RPMI8226 (cell line): ENCODE measurements around the gene SMCO4.

ENCODE experiments used
- DNase-seq: peaks from one replicate; pipeline ENCODE4 v3.0.0-alpha.2; 2015

SMCO4 gene

GRCh38 chr11:93526641-93527583 is 16.3 kb downstream of the SMCO4 start:
- no peak for DNase-seq

- no peak for DNase-seq
Measured at GRCh38 chr11:93526346-93526633, 16.9 kb downstream of the SMCO4 start.

- DNase-seq, result no peak
Measured at GRCh38 chr11:93525601-93526345, 17.4 kb downstream of the SMCO4 start.

- no peak for DNase-seq
Measured at GRCh38 chr11:93524858-93525257, 18.3 kb downstream of the SMCO4 start.

GRCh38 chr11:93524173-93524536 is 19.0 kb downstream of the SMCO4 start:
- no peak for DNase-seq

GRCh38 chr11:93520726-93521509 is 22.3 kb downstream of the SMCO4 start:
- no peak for DNase-seq

GRCh38 chr11:93519179-93519578 is 24.0 kb downstream of the SMCO4 start:
- no peak for DNase-seq

GRCh38 chr11:93518081-93518480 is 25.1 kb downstream of the SMCO4 start:
- no peak for DNase-seq

- no peak for DNase-seq
Measured at GRCh38 chr11:93517611-93518010, 25.6 kb downstream of the SMCO4 start.

- no peak for DNase-seq
Measured at GRCh38 chr11:93517041-93517440, 26.1 kb downstream of the SMCO4 start.

- DNase-seq, result no peak
Measured at GRCh38 chr11:93515441-93516025, 27.7 kb downstream of the SMCO4 start.

GRCh38 chr11:93514712-93515111 is 28.5 kb downstream of the SMCO4 start:
- DNase-seq, result no peak

- DNase-seq, result no peak
Measured at GRCh38 chr11:93513772-93514171, 29.4 kb downstream of the SMCO4 start.

GRCh38 chr11:93512949-93513667 is 30.1 kb downstream of the SMCO4 start:
- DNase-seq, result peak; percentile 26

- no peak for DNase-seq
Measured at GRCh38 chr11:93512073-93512475, 31.1 kb downstream of the SMCO4 start.

- DNase-seq, result no peak
Measured at GRCh38 chr11:93510196-93510873, 32.9 kb downstream of the SMCO4 start.

- no peak for DNase-seq
Measured at GRCh38 chr11:93507517-93507916, 35.7 kb downstream of the SMCO4 start.

GRCh38 chr11:93505703-93506102 is 37.5 kb downstream of the SMCO4 start:
- no peak for DNase-seq

GRCh38 chr11:93504110-93505095 is 38.8 kb downstream of the SMCO4 start:
- DNase-seq, result no peak

- no peak for DNase-seq
Measured at GRCh38 chr11:93501856-93502255, 41.3 kb downstream of the SMCO4 start.

- no peak for DNase-seq
Measured at GRCh38 chr11:93500759-93501158, 42.4 kb downstream of the SMCO4 start.
